ENCODE measurements around the gene KCNS3.

The KCNS3 gene

DNA sequence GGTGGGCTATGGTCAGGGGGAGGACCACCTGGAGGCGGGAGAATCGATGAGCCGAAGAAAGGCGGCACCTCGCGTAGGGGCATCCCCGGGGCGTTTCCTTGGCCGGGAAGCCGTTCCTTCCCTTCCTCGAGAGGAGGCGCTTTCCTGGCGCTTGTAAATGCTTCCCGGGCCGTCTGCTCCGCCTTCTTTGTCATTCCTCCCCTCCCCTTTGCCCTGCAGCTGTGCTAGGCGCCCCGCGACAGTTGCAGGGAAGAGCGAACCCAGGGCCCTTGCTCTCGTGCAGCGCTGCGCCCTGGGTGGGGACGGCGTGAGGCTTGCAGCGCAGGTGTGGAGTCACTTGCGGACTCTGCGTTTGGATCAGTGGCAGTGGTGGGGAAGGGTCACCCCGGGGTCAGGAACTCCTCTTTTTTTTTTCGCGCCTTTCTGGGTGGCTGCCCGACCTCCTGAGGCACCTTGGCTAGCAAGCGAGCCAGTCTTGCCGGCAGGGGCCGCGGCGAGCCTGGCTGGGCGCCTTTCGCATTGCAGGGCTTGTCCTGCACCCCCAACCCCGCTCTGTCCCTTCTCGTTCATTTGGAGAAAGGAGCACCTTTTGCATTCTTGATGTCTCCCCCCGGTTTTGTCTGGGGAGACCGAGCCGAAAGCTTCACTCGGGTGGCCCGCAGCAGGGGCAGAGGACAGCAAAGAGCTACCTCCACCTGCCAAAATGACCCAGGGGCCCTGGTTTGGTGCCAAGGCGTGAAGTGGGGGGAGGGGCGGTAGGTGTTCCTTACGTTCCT lies 858 bp downstream of the KCNS3 start:
- peak in 4 of 14 donors; percentile 11 to 59 (median 38) for DNase-seq

GRCh38 chr2:17879913-17880274 lies 1.4 kb downstream of the KCNS3 start:
- DNase-seq, result no peak

GRCh38 chr2:17892770-17893534 lies 14.5 kb downstream of the KCNS3 start:
- DNase-seq, result no peak

GRCh38 chr2:17894005-17894404 lies 15.5 kb downstream of the KCNS3 start:
- no peak for DNase-seq

DNA sequence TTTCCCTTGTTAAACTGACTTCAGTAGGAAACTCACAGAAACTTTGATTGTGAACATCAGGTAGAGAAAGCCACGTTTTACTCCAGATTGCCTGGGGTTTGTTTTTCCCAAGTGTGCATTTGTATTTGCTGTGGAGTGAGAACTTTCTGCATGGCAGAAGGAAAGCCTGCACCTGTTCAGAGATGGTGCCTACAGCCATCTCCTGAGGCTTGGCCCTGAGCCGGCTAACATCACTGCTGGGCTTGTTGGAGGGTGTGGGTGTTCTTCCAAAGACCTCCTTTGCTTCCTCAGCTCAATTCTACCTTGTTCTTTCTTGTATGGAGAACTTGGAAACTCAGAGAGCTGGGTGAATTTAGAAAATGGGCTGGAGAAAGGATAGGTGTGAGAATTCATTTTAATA lies 16.1 kb downstream of the KCNS3 start:
- no peak for DNase-seq

DNA sequence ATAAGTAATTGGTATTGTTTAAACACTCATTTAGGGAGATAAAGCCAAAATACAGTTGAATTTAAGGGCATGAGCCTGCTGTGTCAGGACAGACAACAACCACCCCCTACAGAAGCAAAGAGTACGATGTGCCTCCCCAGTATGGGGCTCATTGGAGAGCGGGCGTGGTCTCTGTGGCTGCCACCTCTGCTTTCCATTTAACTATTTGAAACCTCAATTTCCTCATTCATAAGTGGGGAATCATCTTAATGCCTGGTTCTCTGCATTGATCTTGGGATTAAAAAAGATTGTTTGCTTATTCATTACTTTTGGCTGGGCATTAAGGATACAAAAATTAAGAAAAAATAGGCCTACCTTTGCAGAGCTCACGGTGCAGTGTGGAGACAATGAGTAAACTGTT lies 21.4 kb downstream of the KCNS3 start:
- no peak for DNase-seq

DNA sequence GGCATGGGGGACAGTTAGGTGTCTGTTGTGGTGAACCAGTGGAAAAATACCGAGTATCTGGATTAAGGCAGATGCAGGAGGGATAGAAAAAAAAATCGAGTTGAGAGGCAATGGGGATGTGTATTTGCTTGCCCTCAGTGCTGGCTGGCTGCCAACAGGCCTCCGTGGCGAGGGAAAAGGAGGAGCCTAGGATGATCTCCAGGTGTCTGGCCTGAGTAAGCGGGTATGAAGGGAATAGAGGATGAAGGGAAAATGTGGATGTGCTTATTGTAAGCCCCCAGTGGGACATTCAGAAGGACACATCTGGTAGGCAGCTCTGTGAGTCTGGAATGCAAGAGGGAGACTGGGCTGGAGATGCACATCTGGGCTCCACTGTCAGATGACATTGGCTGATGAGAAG lies 22.8 kb downstream of the KCNS3 start:
- DNase-seq, result no peak

- no peak for DNase-seq
Measured at GRCh38 chr2:17910980-17911379, 32.5 kb downstream of the KCNS3 start.

DNA sequence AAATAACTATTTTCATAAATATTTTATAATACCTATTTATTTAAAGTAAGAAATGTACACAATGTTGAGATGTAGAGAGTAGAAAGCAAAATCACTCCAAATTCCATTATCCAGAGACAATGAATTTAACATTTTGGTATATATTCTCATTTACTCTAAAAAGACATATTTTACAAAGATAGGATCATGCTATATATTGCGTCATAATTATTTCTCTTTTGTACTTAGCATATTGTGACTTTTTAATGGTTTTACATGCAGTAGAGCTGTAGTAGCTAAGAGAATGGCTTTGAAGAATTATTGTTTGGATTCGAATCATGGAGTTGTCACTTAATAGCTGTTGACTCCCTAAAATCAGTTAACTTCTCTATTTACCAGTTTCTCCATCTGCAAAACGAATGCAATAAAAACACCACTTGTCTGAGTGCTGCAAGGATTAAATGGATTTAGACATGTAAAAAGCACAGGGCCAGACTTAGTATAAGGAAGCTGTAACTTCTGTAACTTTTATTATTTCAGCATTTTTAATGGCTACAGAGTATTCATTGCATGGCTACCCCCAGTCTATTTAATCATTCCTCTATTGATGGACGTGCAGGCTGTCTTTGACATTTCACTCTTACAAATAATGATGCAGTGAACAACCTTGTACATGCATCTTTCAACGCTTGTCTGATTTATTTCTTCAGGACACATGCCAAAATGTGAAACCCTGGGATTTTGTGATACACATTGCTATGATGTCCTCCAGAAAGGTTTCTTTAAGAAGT lies 33.2 kb downstream of the KCNS3 start:
- DNase-seq, result no peak

GRCh38 chr2:17912266-17912691 lies 33.8 kb downstream of the KCNS3 start:
- DNase-seq, result peak in 1 of 14 donors; percentile 21

DNA sequence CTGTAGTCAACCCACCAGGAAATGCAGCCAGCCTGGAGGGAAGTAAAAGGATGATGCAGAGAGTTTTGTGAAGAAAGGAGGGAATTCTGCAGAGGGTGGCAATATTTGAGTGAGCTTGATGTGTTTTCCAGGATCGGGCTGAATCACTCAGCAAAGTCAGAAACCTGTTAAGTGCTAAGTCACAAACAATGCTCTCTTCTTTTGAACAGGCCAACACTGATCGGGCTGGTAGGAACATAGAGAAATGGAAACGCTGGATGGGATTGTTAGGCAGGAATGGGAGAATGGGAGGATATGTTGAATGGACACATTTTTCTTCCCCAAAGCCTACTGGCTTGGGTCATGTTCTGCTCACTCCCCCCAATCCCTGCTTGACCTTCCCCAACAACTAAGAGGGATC lies 36.6 kb downstream of the KCNS3 start:
- peak in 3 of 14 donors; percentile 17 to 45 (median 21) for DNase-seq

DNA sequence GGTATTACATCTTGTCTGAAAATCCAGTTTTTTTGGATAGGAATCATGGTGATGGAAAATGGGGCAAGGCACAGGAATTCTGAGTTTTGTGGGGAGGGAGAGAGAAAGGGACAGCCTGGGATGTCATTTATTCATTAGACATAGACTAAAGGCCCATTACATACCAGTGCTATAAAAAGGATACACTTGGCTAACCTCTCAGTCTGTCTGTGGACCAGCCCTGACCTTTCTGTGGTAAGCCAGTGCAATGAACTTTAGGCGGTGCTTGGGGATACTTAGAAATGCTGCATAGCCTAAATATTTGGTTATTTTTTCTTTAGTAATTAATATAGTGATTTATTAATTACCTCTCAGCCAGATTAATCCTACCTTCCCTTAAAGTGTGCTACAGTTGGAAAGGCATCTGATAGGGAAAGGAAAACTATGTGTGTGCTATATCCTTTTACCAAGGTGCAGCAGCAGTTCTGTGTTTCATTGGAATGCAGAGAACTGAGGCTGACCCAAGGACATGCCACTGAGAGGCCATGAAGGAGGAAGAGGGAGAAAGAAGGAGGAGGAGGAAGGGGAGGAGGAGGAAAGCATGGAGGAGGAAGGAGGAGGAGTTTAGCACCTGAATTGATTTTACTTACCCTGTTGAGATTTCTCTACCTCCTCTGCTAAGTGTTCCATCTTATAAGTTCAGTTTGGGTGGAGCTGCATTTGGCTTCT lies 37.5 kb downstream of the KCNS3 start:
- no peak for DNase-seq

GRCh38 chr2:17916584-17916983 lies 38.1 kb downstream of the KCNS3 start:
- DNase-seq, result no peak

DNA sequence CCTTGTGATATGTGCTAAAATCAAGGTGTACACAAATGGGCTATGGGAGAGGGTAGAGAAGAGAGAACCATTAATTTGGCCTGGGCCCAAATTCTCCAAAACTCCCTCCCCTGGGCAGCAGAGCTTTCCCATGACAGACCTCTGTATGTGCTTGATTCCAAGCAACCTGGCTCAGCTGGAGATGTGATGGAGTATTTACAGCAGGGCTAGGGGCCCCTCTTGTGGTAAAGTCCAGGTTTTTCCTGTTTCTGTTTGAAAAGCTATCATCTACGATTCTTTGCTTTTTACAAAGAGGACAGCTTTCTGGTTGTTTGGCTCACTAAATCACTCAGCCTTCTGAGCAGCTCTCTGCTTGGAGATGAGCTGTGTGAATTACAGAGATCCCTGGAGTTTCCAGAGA lies 40.3 kb downstream of the KCNS3 start:
- DNase-seq, result no peak

- DNase-seq, result no peak
Measured at GRCh38 chr2:17930773-17931172, 52.3 kb downstream of the KCNS3 start.

DNA sequence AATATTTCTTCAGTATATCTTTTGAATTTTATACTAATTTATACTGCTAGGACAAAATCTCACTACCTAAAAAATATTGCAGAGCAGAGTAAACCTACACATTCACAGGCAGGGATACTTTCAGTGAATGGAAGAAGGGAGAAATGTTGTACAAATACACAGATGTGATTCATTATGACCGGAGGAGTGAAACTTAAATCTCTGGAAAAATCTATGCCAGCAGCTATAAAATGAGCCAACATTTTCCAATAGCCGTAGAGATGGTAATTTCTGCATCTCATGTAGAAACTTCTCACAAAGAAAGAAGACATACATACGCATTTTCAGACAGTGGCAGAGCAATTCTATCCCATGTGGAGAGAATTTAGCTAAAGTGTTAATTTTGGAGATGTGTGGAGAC lies 54.8 kb downstream of the KCNS3 start:
- no peak for DNase-seq

DNA sequence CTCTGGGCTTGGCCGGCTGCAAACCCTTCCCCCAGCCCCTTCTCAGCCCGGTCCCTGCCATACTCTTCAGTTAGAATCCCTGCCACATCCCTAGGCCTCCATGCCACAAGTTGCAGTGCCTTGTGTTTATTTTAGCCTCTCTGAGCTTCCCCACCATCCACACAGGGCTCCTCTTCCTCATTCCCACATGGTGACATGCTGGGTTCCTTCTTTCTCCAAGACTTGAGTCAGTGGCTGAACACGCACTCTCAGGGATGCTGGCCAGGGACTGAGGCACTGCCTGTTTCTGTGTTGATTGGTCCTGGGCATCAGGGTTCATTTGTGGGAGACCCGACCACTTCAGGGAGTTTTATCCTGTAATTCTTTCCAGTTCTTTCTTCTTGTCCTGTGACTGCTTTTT lies 56.3 kb downstream of the KCNS3 start:
- no peak for DNase-seq

- DNase-seq, result no peak
Measured at GRCh38 chr2:17935242-17935885, 56.9 kb downstream of the KCNS3 start.

DNA sequence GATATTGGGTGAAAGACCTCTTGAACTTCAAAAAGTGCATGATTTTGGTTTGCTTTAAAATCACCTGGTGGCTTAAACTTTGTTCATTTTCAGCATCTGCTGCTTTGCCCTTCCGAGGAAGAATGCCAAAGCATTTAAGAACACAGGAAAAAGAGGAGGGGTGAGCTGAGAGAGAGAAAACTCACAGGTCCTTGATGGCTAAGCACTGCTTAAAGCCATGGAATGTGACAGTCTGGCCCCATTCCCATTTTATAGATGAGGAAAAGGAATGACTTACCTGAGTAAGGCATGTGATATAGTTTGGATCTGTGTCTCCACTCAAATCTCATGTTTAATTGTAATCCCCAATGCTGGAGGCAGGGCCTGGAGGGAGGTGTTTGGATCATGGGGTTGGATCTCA lies 58.1 kb downstream of the KCNS3 start:
- DNase-seq, result no peak

- DNase-seq, result no peak
Measured at GRCh38 chr2:17940091-17940630, 61.7 kb downstream of the KCNS3 start.

DNA sequence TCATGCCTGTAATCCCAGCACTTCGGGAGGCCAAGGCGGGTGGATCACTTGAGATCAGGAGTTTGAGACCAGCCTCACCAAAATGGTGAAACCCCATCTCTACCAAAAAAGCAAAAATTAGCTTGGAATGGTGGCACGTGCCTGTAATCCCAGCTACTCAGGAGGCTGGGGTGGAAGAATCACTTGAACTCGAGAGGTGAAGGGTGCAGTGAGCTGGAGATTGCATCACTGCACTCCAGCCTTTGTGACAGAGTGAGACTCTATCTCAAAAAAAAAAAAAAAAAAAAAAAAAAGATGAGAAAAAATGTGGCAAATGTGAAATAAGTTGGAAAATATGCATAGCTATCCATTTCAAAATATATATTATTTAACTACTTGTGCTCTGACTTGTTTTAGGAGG lies 65.0 kb downstream of the KCNS3 start:
- DNase-seq, result no peak

DNA sequence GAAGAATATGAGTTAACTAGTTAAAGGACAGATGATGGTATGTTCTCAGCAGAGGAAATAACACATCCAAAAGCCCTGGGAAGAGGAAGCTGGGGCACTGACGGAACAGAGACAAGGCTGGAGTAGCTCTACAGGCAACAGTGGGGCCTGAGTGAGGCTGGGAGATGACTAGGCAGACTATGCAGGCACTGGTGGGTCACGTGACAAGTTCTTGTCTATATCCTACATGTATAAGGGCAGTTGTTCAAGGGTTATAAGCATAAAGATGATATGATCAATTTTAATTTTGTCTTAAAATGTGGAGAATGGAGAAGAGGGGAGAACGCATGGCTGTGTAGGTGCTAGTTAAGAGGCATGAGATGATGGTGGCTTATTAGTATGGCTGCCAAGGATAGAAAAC lies 68.6 kb downstream of the KCNS3 start:
- no peak for DNase-seq

Data from C1 segment of cervical spinal cord (tissue), 14 donors.